Measurements from ENCODE around the gene GP1BA. TPM values are rescaled to one million over a fixed set of nuclear protein-coding genes. Genes with fewer than 3 reads are reported as not detected.

Gene GP1BA
- total RNA-seq, 2 donors from 2014 or later, result 0.26 TPM; not detected in 1

GRCh38 chr17:4945176-4945943 lies 13.3 kb downstream of the GP1BA start:
- H3K4me1 Mint-ChIP-seq (ENCODE audit: low read depth), result peaks cover 63% of the 10 kb centered on the region

GRCh38 chr17:4945944-4946280 lies 13.8 kb downstream of the GP1BA start:
- ATAC-seq (replicated peaks in 1 of 2) (no peak), DNase-seq (no peak)
- H3K9me3 Mint-ChIP-seq, result no peaks in the 10 kb centered on the region
- peak overlapping the region; percentile 93 to 98 for H3K4me3 Mint-ChIP-seq
- H3K27me3 Mint-ChIP-seq (ENCODE audit: low read depth), result no peaks in the 10 kb centered on the region
- H3K27ac Mint-ChIP-seq, result peak overlapping the region; percentile 95
- H3K36me3 Mint-ChIP-seq (ENCODE audit: insufficient read depth in 2 of 2), result peaks cover 35 to 51% of the 10 kb centered on the region in 2 donors
- peaks cover 68% of the 10 kb centered on the region for H3K4me1 Mint-ChIP-seq (ENCODE audit: low read depth)

More at GRCh38 chr17:4945176-4945943, 13.3 kb downstream of the GP1BA start:
- Mint-ChIP-seq H3K36me3 (ENCODE audit: insufficient read depth in 2 of 2) (peaks cover 37 to 55% of the 10 kb centered on the region in 2 donors), H3K9me3 (no peaks in the 10 kb centered on the region), H3K27me3 (ENCODE audit: low read depth) (no peaks in the 10 kb centered on the region), H3K27ac (peak overlapping the region; percentile 94), H3K4me3 (peak overlapping the region; percentile 93 to 98)
- DNase-seq (peak; percentile 90 to 93), ATAC-seq (replicated peaks in 1 of 2) (peak; percentile 44 to 54)

- no peak for DNase-seq
- H3K9me3 Mint-ChIP-seq, result no peaks in the 10 kb centered on the region
- peaks cover 68% of the 10 kb centered on the region for H3K4me1 Mint-ChIP-seq (ENCODE audit: low read depth)
- H3K4me3 Mint-ChIP-seq, result peak overlapping the region; percentile 93 to 98
- H3K36me3 Mint-ChIP-seq (ENCODE audit: insufficient read depth in 2 of 2), result peaks cover 32 to 46% of the 10 kb centered on the region in 2 donors
- no peaks in the 10 kb centered on the region for H3K27me3 Mint-ChIP-seq (ENCODE audit: low read depth)
- no peak for ATAC-seq (replicated peaks in 1 of 2)
- H3K27ac Mint-ChIP-seq, result peak overlapping the region; percentile 95
Measured at GRCh38 chr17:4946312-4946976, 14.4 kb downstream of the GP1BA start.

GRCh38 chr17:4947010-4947410 lies 14.9 kb downstream of the GP1BA start:
- H3K27me3 Mint-ChIP-seq (ENCODE audit: low read depth), result no peaks in the 10 kb centered on the region
- peak overlapping the region; percentile 95 for H3K27ac Mint-ChIP-seq
- peak overlapping the region; percentile 93 to 98 for H3K4me3 Mint-ChIP-seq
- peaks cover 29 to 40% of the 10 kb centered on the region in 2 donors for H3K36me3 Mint-ChIP-seq (ENCODE audit: insufficient read depth in 2 of 2)
- peak in 1 of 2 donors; percentile 32 for DNase-seq
- no peak for ATAC-seq (replicated peaks in 1 of 2)
- H3K4me1 Mint-ChIP-seq (ENCODE audit: low read depth), result peaks cover 67% of the 10 kb centered on the region
- no peaks in the 10 kb centered on the region for H3K9me3 Mint-ChIP-seq

GRCh38 chr17:4947411-4948165 lies 15.5 kb downstream of the GP1BA start:
- peaks cover 28 to 40% of the 10 kb centered on the region in 2 donors for H3K36me3 Mint-ChIP-seq (ENCODE audit: insufficient read depth in 2 of 2)
- H3K4me3 Mint-ChIP-seq, result peak overlapping the region; percentile 93 to 98
- H3K27me3 Mint-ChIP-seq (ENCODE audit: low read depth), result no peaks in the 10 kb centered on the region
- DNase-seq (peak; percentile 79 to 84), ATAC-seq (replicated peaks in 1 of 2) (peak; percentile 29 to 36)
- H3K27ac Mint-ChIP-seq, result peak overlapping the region; percentile 91
- H3K4me1 Mint-ChIP-seq (ENCODE audit: low read depth), result peaks cover 61% of the 10 kb centered on the region
- no peaks in the 10 kb centered on the region for H3K9me3 Mint-ChIP-seq

GRCh38 chr17:4948166-4948930 lies 16.3 kb downstream of the GP1BA start, which contains the start of gene PFN1:
PFN1 (minus strand) TSS chr17:4948530; CDS start chr17:4948394, 136 bp downstream.
- peak; percentile 35 to 38 for ATAC-seq (replicated peaks in 1 of 2)
- peak; percentile 89 to 92 for DNase-seq
- peak within 1 kb of the TSS; percentile 93 to 98 for H3K4me3 Mint-ChIP-seq
- no peaks in the 10 kb centered on the region for H3K9me3 Mint-ChIP-seq
- no peaks in the 10 kb centered on the region for H3K27me3 Mint-ChIP-seq (ENCODE audit: low read depth)
- peaks cover 53% of the 10 kb centered on the region for H3K4me1 Mint-ChIP-seq (ENCODE audit: low read depth)
- peak within 1 kb of the TSS; percentile 93 for H3K27ac Mint-ChIP-seq
- H3K36me3 Mint-ChIP-seq (ENCODE audit: insufficient read depth in 2 of 2), result peaks cover 22 to 36% of the 10 kb centered on the region in 2 donors

GRCh38 chr17:4948931-4949320 lies 16.8 kb downstream of the GP1BA start:
- peaks cover 48% of the 10 kb centered on the region for H3K4me1 Mint-ChIP-seq (ENCODE audit: low read depth)
- DNase-seq (peak; percentile 86 to 89), ATAC-seq (replicated peaks in 1 of 2) (peak; percentile 55 to 58)
- no peaks in the 10 kb centered on the region for H3K27me3 Mint-ChIP-seq (ENCODE audit: low read depth)
- H3K27ac Mint-ChIP-seq, result peak overlapping the region; percentile 93
- no peaks in the 10 kb centered on the region for H3K9me3 Mint-ChIP-seq
- peak overlapping the region; percentile 93 to 98 for H3K4me3 Mint-ChIP-seq
- peaks cover 23 to 32% of the 10 kb centered on the region in 2 donors for H3K36me3 Mint-ChIP-seq (ENCODE audit: insufficient read depth in 2 of 2)

- DNase-seq, result peak; percentile 81 to 86
- Mint-ChIP-seq H3K27me3 (ENCODE audit: low read depth) (no peaks in the 10 kb centered on the region), H3K27ac (no peak overlapping the region), H3K4me3 (peak overlapping the region; percentile 93 to 98), H3K9me3 (no peaks in the 10 kb centered on the region), H3K36me3 (ENCODE audit: insufficient read depth in 2 of 2) (peaks cover 18 to 28% of the 10 kb centered on the region in 2 donors), H3K4me1 (ENCODE audit: low read depth) (peaks cover 42% of the 10 kb centered on the region)
- ATAC-seq (replicated peaks in 1 of 2), result peak; percentile 39 to 43
Measured at GRCh38 chr17:4949321-4950074, 17.4 kb downstream of the GP1BA start.

- no peaks in the 10 kb centered on the region for H3K27me3 Mint-ChIP-seq (ENCODE audit: low read depth)
- peak overlapping the region; percentile 95 for H3K27ac Mint-ChIP-seq
- peaks cover 35% of the 10 kb centered on the region for H3K4me1 Mint-ChIP-seq (ENCODE audit: low read depth)
- ATAC-seq (replicated peaks in 1 of 2) (peak; percentile 17 to 25), DNase-seq (peak; percentile 43 to 59)
- H3K4me3 Mint-ChIP-seq, result peak overlapping the region; percentile 89 to 90
- H3K9me3 Mint-ChIP-seq, result no peaks in the 10 kb centered on the region
- peaks cover 16 to 22% of the 10 kb centered on the region in 2 donors for H3K36me3 Mint-ChIP-seq (ENCODE audit: insufficient read depth in 2 of 2)
Measured at GRCh38 chr17:4950075-4950745, 18.1 kb downstream of the GP1BA start.

GRCh38 chr17:4950746-4951204 lies 18.7 kb downstream of the GP1BA start, which contains the start of gene ENO3:
ENO3 (plus strand) TSS chr17:4951119; CDS start chr17:4951830, 711 bp downstream.
- H3K27me3 Mint-ChIP-seq (ENCODE audit: low read depth), result no peaks in the 10 kb centered on the region

GRCh38 chr17:4951486-4951885 lies 19.4 kb downstream of the GP1BA start:
- no peak for DNase-seq
- H3K4me3 Mint-ChIP-seq, result peak overlapping the region; percentile 89 to 90

More at GRCh38 chr17:4950746-4951204, 18.7 kb downstream of the GP1BA start, which contains the start of gene ENO3:
- ATAC-seq (replicated peaks in 1 of 2), result no peak
- H3K4me3 Mint-ChIP-seq, result peak within 1 kb of the TSS; percentile 89 to 90
- peaks cover 29% of the 10 kb centered on the region for H3K4me1 Mint-ChIP-seq (ENCODE audit: low read depth)
- DNase-seq, result no peak
- peak within 1 kb of the TSS; percentile 95 for H3K27ac Mint-ChIP-seq
- no peaks in the 10 kb centered on the region for H3K9me3 Mint-ChIP-seq
- H3K36me3 Mint-ChIP-seq (ENCODE audit: insufficient read depth in 2 of 2), result peaks cover 11 to 16% of the 10 kb centered on the region in 2 donors

More at GRCh38 chr17:4951486-4951885, 19.4 kb downstream of the GP1BA start:
- ATAC-seq (replicated peaks in 1 of 2), result no peak
- Mint-ChIP-seq H3K4me1 (ENCODE audit: low read depth) (peaks cover 29% of the 10 kb centered on the region), H3K36me3 (ENCODE audit: insufficient read depth in 2 of 2) (peaks cover 7 to 11% of the 10 kb centered on the region in 2 donors), H3K9me3 (no peaks in the 10 kb centered on the region), H3K27me3 (ENCODE audit: low read depth) (no peaks in the 10 kb centered on the region), H3K27ac (peak overlapping the region; percentile 95)

Measured in activated T-cell treated with anti-CD3 and anti-CD28 coated beads, Interleukin-2, amount 50 U/mL, for 72 hours (primary cell).